ENCODE measurements around the gene AGAP2.
"Not testable (repeated sequence)": the region's sequence is repeated elsewhere in the genome, so short reads cannot be mapped to it uniquely, and the experiment has no call there.

The AGAP2 gene

GRCh38 chr12:57722716-57723629 lies 15.6 kb downstream of the AGAP2 start:
- DNase-seq (ENCODE audit: low spot score) = no peak

- not testable (repeated sequence) for DNase-seq (ENCODE audit: low spot score)
These were observed 16.5 kb downstream of the AGAP2 start for GRCh38 chr12:57721846-57722608.

GRCh38 chr12:57720606-57721595 lies 17.6 kb downstream of the AGAP2 start:
- DNase-seq (ENCODE audit: low spot score) = no peak

GRCh38 chr12:57719777-57720605 lies 18.6 kb downstream of the AGAP2 start:
- no peak for DNase-seq (ENCODE audit: low spot score)

- no peak for DNase-seq (ENCODE audit: low spot score)
These were observed 19.7 kb downstream of the AGAP2 start for GRCh38 chr12:57718641-57719528.

- DNase-seq (ENCODE audit: low spot score) = no peak
These were observed 20.5 kb downstream of the AGAP2 start for GRCh38 chr12:57717846-57718640.

- no peak for DNase-seq (ENCODE audit: low spot score)
These were observed 21.4 kb downstream of the AGAP2 start for GRCh38 chr12:57717131-57717530.

- no peak for DNase-seq (ENCODE audit: low spot score)
These were observed 22.2 kb downstream of the AGAP2 start for GRCh38 chr12:57716305-57716704.

GRCh38 chr12:57715786-57716185 lies 22.8 kb downstream of the AGAP2 start:
- no peak for DNase-seq (ENCODE audit: low spot score)

GRCh38 chr12:57715036-57715748 lies 23.4 kb downstream of the AGAP2 start:
- DNase-seq (ENCODE audit: low spot score) = not testable (repeated sequence)

- no peak for DNase-seq (ENCODE audit: low spot score)
These were observed 25.3 kb downstream of the AGAP2 start for GRCh38 chr12:57713209-57713608.

GRCh38 chr12:57712701-57713100 lies 25.8 kb downstream of the AGAP2 start:
- no peak for DNase-seq (ENCODE audit: low spot score)

- no peak for DNase-seq (ENCODE audit: low spot score)
These were observed 30.2 kb downstream of the AGAP2 start for GRCh38 chr12:57708296-57708695.

- DNase-seq (ENCODE audit: low spot score) = no peak
These were observed 31.3 kb downstream of the AGAP2 start for GRCh38 chr12:57707250-57707649.

GRCh38 chr12:57700317-57700716 lies 38.2 kb downstream of the AGAP2 start:
- no peak for DNase-seq (ENCODE audit: low spot score)

- no peak for DNase-seq (ENCODE audit: low spot score)
These were observed 40.1 kb downstream of the AGAP2 start for GRCh38 chr12:57698414-57698813.

GRCh38 chr12:57697076-57697475 lies 41.5 kb downstream of the AGAP2 start:
- no peak for DNase-seq (ENCODE audit: low spot score)

GRCh38 chr12:57695770-57696432 lies 42.6 kb downstream of the AGAP2 start:
- no peak for DNase-seq (ENCODE audit: low spot score)

Data from kidney capillary endothelial cell (primary cell).